GM19324 (cell line): ENCODE data around the gene ROBO1.

Experiments
- ATAC-seq: cut with Tn5 transposase; IDR thresholded peaks from one replicate; pipeline ENCODE4 v1.9.1; 2021; ENCODE audit warnings: mild to moderate bottlenecking, moderate library complexity; ENCODE audit not compliant: unreplicated experiment, low FRiP score

The ROBO1 gene

GRCh38 chr3:79480746-79481145, 287.1 kb downstream of the ROBO1 start:
- no peak for ATAC-seq

GRCh38 chr3:79478620-79479019, 289.2 kb downstream of the ROBO1 start:
- no peak for ATAC-seq

GRCh38 chr3:79477242-79477641, 290.6 kb downstream of the ROBO1 start:
- no peak for ATAC-seq

GRCh38 chr3:79473993-79474392, 293.8 kb downstream of the ROBO1 start:
- no peak for ATAC-seq

- ATAC-seq: no peak
These were observed 300.1 kb downstream of the ROBO1 start for GRCh38 chr3:79467721-79468120.

- ATAC-seq: no peak
These were observed 306.5 kb downstream of the ROBO1 start for GRCh38 chr3:79461129-79461792.

- no peak for ATAC-seq
These were observed 314.2 kb downstream of the ROBO1 start for GRCh38 chr3:79453600-79453999.

GRCh38 chr3:79436387-79436786, 331.4 kb downstream of the ROBO1 start:
- no peak for ATAC-seq

- ATAC-seq: no peak
These were observed 340.7 kb downstream of the ROBO1 start for GRCh38 chr3:79427081-79427480.

- ATAC-seq: no peak
These were observed 343.0 kb downstream of the ROBO1 start for GRCh38 chr3:79424811-79425210.

GRCh38 chr3:79423417-79423816, 344.4 kb downstream of the ROBO1 start:
- no peak for ATAC-seq

GRCh38 chr3:79421273-79421672, 346.5 kb downstream of the ROBO1 start:
- no peak for ATAC-seq

GRCh38 chr3:79418855-79419621, 348.8 kb downstream of the ROBO1 start:
- ATAC-seq: no peak

- no peak for ATAC-seq
These were observed 352.4 kb downstream of the ROBO1 start for GRCh38 chr3:79415356-79415755.

GRCh38 chr3:79414806-79415205, 353.0 kb downstream of the ROBO1 start:
- no peak for ATAC-seq

GRCh38 chr3:79414035-79414434, 353.8 kb downstream of the ROBO1 start:
- ATAC-seq: no peak

- no peak for ATAC-seq
These were observed 355.3 kb downstream of the ROBO1 start for GRCh38 chr3:79412537-79412936.

- ATAC-seq: no peak
These were observed 357.2 kb downstream of the ROBO1 start for GRCh38 chr3:79410617-79411016.

GRCh38 chr3:79410136-79410535, 357.7 kb downstream of the ROBO1 start:
- ATAC-seq: no peak

- no peak for ATAC-seq
These were observed 361.6 kb downstream of the ROBO1 start for GRCh38 chr3:79406175-79406574.

GRCh38 chr3:79405183-79405582, 362.6 kb downstream of the ROBO1 start:
- no peak for ATAC-seq

GRCh38 chr3:79396595-79396994, 371.2 kb downstream of the ROBO1 start:
- ATAC-seq: no peak
